Type B pancreatic cell (in vitro differentiated cells): ENCODE data around the gene SOX15. TPM values are rescaled to one million over a fixed set of nuclear protein-coding genes. Genes with fewer than 3 reads are reported as not detected.

Experiments used
- DNase-seq: peaks from one replicate; pipeline ENCODE4 v3.0.0; 2021; ENCODE audit warnings: mixed read lengths; ENCODE audit not compliant: unreplicated experiment; ENCODE audit errors: extremely low spot score
- H3K27ac Mint-ChIP-seq: 2 replicates; pipeline ENCODE4 v1.8.0; 2021; ENCODE audit warnings: mild to moderate bottlenecking, mixed read lengths
- H3K27me3 Mint-ChIP-seq: 2 replicates; pipeline ENCODE4 v1.8.0; 2021; ENCODE audit warnings: mixed read lengths
- H3K36me3 Mint-ChIP-seq: 2 replicates; pipeline ENCODE4 v1.8.0; 2021; ENCODE audit warnings: mixed read lengths
- H3K4me1 Mint-ChIP-seq: one replicate; pipeline ENCODE4 v1.8.0; 2021; ENCODE audit warnings: mixed read lengths; ENCODE audit not compliant: unreplicated experiment
- H3K4me3 Mint-ChIP-seq: 2 replicates; pipeline ENCODE4 v1.8.0; 2021; ENCODE audit warnings: mild to moderate bottlenecking, mixed read lengths
- H3K9me3 Mint-ChIP-seq: 2 replicates; pipeline ENCODE4 v1.8.0; 2021; ENCODE audit warnings: mixed read lengths
- total RNA-seq: library from RNA; stranded (reverse); gene quantifications from 2 replicates; pipeline ENCODE4 v1.2.1, GENCODE V29; 2021; ENCODE audit warnings: low replicate concordance
- TF ChIP-seq, protein P1 (sequence below): fragments of 200-600 bp; sonication (generic); conservative IDR thresholded peaks from 2 replicates; pipeline ENCODE4 v1.5.0; 2021; ENCODE audit warnings: antibody characterized with exemption, mild to moderate bottlenecking

SOX15 gene
- total RNA-seq, 1 donor from 2014 or later, result 0.77 TPM

DNA sequence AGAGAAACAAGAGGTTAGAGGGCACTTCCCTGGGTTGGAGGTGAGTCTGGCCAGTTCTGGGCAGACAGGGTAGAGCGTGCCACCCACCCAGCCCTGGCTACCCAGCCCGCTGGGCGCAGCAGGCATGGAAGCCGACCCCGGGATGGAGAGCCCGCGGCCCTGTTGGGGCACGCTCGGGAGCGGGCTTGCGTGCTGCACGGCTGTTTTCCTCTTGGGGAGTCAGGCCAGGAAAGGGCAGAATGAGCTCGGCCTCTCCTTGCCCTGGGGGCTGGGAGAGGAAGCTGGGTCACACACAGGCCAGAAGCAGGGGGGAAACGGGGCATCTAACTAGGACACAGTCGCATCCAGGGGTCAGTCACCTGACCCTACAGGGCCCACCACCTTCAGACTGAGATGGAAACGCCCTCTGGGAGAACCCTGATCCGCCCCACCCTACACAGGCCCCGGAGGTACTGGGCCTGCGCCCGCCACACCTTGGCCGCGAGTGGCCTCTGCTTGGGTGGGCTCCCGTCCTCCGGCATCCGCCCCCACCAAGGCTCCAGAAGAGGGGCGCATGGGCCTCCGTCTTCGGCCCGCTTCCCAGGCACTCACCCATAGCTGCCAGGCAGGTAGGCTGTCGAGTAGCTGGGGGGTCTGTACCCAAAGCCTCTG, 1.2 kb downstream of the SOX15 start:
- peaks cover 27% of the 10 kb centered on the region for H3K4me1 Mint-ChIP-seq
- H3K9me3 Mint-ChIP-seq, result no peaks in the 10 kb centered on the region
- H3K36me3 Mint-ChIP-seq, result peaks cover 18% of the 10 kb centered on the region
- H3K27ac Mint-ChIP-seq, result no peak overlapping the region
- DNase-seq, result no peak
- TF ChIP-seq, protein P1, sequence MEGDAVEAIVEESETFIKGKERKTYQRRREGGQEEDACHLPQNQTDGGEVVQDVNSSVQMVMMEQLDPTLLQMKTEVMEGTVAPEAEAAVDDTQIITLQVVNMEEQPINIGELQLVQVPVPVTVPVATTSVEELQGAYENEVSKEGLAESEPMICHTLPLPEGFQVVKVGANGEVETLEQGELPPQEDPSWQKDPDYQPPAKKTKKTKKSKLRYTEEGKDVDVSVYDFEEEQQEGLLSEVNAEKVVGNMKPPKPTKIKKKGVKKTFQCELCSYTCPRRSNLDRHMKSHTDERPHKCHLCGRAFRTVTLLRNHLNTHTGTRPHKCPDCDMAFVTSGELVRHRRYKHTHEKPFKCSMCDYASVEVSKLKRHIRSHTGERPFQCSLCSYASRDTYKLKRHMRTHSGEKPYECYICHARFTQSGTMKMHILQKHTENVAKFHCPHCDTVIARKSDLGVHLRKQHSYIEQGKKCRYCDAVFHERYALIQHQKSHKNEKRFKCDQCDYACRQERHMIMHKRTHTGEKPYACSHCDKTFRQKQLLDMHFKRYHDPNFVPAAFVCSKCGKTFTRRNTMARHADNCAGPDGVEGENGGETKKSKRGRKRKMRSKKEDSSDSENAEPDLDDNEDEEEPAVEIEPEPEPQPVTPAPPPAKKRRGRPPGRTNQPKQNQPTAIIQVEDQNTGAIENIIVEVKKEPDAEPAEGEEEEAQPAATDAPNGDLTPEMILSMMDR, result no peak
- H3K27me3 Mint-ChIP-seq, result no peaks in the 10 kb centered on the region
- H3K4me3 Mint-ChIP-seq, result no peak overlapping the region

DNA sequence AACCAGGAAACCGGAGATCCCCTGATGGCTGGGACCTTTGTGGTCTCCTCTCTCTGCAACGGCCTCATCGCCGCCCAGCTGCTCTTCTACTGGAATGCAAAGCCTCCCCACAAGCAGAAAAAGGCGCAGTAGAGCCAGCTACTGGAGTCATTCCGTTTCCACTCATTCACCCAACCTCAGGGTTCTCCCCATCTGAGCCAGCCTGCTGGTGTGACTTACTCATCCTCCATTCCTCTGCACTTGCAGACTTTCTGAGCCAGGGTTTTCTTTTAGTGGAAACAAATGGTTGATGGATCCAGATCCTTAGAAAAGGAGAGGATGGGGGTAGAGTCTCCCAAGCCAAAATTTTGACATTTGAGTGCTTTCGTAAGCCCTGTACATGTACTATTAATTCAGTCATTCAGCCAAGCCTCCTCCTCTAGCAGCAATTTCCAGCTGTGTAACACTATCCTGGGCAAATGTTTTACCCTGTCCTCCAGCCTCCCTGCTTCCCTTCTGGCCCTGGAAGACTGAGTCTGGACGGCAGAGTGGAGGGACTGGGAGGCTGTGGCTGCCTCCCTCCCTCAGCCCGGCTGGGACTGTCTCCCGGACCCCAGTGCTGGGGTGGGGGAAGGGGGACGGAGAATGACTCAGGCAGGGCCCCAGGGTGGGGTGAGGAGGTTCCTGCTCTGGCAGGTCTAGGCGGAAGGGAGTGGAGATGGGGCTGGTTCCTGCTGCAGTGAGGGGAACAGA, 2.3 kb downstream of the SOX15 start:
- Mint-ChIP-seq H3K4me3 (peak overlapping the region; percentile 51), H3K27me3 (no peaks in the 10 kb centered on the region)

DNA sequence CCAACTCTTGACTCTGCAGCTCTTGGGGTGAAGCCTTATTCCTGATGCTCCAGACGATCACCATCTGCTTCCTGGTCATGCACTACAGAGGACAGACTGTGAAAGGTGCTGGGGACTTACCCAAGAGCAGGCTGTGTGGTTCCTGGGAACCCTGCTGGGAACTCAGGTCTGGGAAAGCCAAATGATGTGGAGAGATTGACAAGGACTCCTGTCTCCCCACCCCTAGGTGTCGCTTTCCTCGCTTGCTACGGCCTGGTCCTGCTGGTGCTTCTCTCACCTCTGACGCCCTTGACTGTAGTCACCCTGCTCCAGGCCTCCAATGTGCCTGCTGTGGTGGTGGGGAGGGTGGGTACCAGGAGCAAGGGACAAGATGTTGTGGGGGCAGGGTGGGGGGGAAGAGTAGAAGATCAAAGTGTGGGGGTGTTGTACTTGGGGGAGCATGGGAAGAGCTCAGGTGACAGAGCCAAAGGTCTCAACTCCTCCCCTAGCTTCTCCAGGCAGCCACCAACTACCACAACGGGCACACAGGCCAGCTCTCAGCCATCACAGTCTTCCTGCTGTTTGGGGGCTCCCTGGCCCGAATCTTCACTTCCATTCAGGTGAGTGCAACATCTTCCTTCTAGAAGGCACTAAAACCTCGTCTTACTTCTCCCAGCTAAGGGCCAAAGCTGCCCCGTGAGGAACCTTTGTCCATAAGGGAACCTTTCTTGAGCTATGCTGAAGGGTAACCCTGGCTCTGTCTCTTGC, 3.0 kb downstream of the SOX15 start:
- H3K4me1 Mint-ChIP-seq, result peaks cover 36% of the 10 kb centered on the region
- H3K4me3 Mint-ChIP-seq, result peak overlapping the region; percentile 20
- no peaks in the 10 kb centered on the region for H3K27me3 Mint-ChIP-seq
- H3K27ac Mint-ChIP-seq, result peak overlapping the region; percentile 82
- H3K9me3 Mint-ChIP-seq, result no peaks in the 10 kb centered on the region
- TF ChIP-seq, protein P1, result no peak
- H3K36me3 Mint-ChIP-seq, result peaks cover 12% of the 10 kb centered on the region
- DNase-seq, result no peak

More for the DNA sequence above, 2.3 kb downstream of the SOX15 start:
- Mint-ChIP-seq H3K4me1 (peaks cover 32% of the 10 kb centered on the region), H3K36me3 (peaks cover 12% of the 10 kb centered on the region), H3K9me3 (no peaks in the 10 kb centered on the region), H3K27ac (peak overlapping the region; percentile 82)
- DNase-seq, result no peak
- TF ChIP-seq, protein P1, result no peak

- Mint-ChIP-seq H3K27me3 (no peaks in the 10 kb centered on the region), H3K4me3 (peak within 1 kb of the TSS; percentile 99), H3K36me3 (peaks cover 19% of the 10 kb centered on the region), H3K9me3 (no peaks in the 10 kb centered on the region), H3K4me1 (peaks cover 52% of the 10 kb centered on the region), H3K27ac (peak within 1 kb of the TSS; percentile 100)
- peak; percentile 98 for DNase-seq
- TF ChIP-seq, protein P1, result peak; percentile 10
Observed at GRCh38 chr17:7583253-7584109, 6.4 kb downstream of the SOX15 start, which contains the start of gene MPDU1. MPDU1 (plus strand) TSS chr17:7583852; CDS start chr17:7583863, 11 bp downstream.
